Measurements from ENCODE around the gene TIMM23. TPM values are rescaled to one million over a fixed set of nuclear protein-coding genes. Genes with fewer than 3 reads are reported as not detected.

Gene TIMM23
- polyA plus RNA-seq, 1 donor = 52.0 TPM

- H3K4me3 ChIP-seq (ENCODE audit: low read length) = no peak overlapping the region
- peak in 1 of 2 donors; percentile 65 for DNase-seq
- peaks cover 4% of the 10 kb centered on the region for H3K9me3 ChIP-seq (ENCODE audit: control insufficient read depth, low read depth, low read length)
- peaks cover 18% of the 10 kb centered on the region for H3K36me3 ChIP-seq (ENCODE audit: control insufficient read depth, insufficient read depth, low read length)
- H3K4me1 ChIP-seq (ENCODE audit: control insufficient read depth, insufficient read depth, low read length) = peaks cover 28% of the 10 kb centered on the region
- WGBS (ENCODE audit: insufficient coverage, low lambda C conversion rate) = no CpG with 5 or more reads among the region's 7 CpGs
- H3K27me3 ChIP-seq (ENCODE audit: control insufficient read depth, insufficient read depth, low read length) = no peaks in the 10 kb centered on the region
- peak overlapping the region; percentile 41 for H3K27ac ChIP-seq (ENCODE audit: low read length)
Measured at GRCh38 chr10:46019569-46020343, 47.5 kb downstream of the TIMM23 start.

GRCh38 chr10:46020344-46020657, 48.0 kb downstream of the TIMM23 start:
- 90% methylated on average over 2 of the region's 3 CpGs for WGBS (ENCODE audit: insufficient coverage, low lambda C conversion rate)
- Histone ChIP-seq H3K4me1 (ENCODE audit: control insufficient read depth, insufficient read depth, low read length) (peaks cover 33% of the 10 kb centered on the region), H3K27me3 (ENCODE audit: control insufficient read depth, insufficient read depth, low read length) (no peaks in the 10 kb centered on the region), H3K9me3 (ENCODE audit: control insufficient read depth, low read depth, low read length) (peaks cover 4% of the 10 kb centered on the region), H3K27ac (ENCODE audit: low read length) (peak overlapping the region; percentile 41), H3K4me3 (ENCODE audit: low read length) (no peak overlapping the region), H3K36me3 (ENCODE audit: control insufficient read depth, insufficient read depth, low read length) (peaks cover 13% of the 10 kb centered on the region)
- no peak for DNase-seq

- no CpG with 5 or more reads among the region's 49 CpGs for WGBS (ENCODE audit: insufficient coverage, low lambda C conversion rate)
- Histone ChIP-seq H3K27ac (ENCODE audit: low read length) (peak overlapping the region; percentile 88), H3K4me1 (ENCODE audit: control insufficient read depth, insufficient read depth, low read length) (peaks cover 41% of the 10 kb centered on the region), H3K36me3 (ENCODE audit: control insufficient read depth, insufficient read depth, low read length) (peaks cover 2% of the 10 kb centered on the region), H3K27me3 (ENCODE audit: control insufficient read depth, insufficient read depth, low read length) (no peaks in the 10 kb centered on the region), H3K4me3 (ENCODE audit: low read length) (peak overlapping the region; percentile 74), H3K9me3 (ENCODE audit: control insufficient read depth, low read depth, low read length) (peaks cover 4% of the 10 kb centered on the region)
- DNase-seq = peak; percentile 95 to 96
Measured at GRCh38 chr10:46022978-46023702, 50.9 kb downstream of the TIMM23 start.

- H3K4me1 ChIP-seq (ENCODE audit: control insufficient read depth, insufficient read depth, low read length) = peaks cover 35% of the 10 kb centered on the region
- H3K27me3 ChIP-seq (ENCODE audit: control insufficient read depth, insufficient read depth, low read length) = no peaks in the 10 kb centered on the region
- peak in 1 of 2 donors; percentile 35 for DNase-seq
- peak overlapping the region; percentile 39 for H3K27ac ChIP-seq (ENCODE audit: low read length)
- peaks cover 4% of the 10 kb centered on the region for H3K9me3 ChIP-seq (ENCODE audit: control insufficient read depth, low read depth, low read length)
- no peak overlapping the region for H3K4me3 ChIP-seq (ENCODE audit: low read length)
- H3K36me3 ChIP-seq (ENCODE audit: control insufficient read depth, insufficient read depth, low read length) = peaks cover 2% of the 10 kb centered on the region
Measured at GRCh38 chr10:46024948-46025347, 52.7 kb downstream of the TIMM23 start.

DNA sequence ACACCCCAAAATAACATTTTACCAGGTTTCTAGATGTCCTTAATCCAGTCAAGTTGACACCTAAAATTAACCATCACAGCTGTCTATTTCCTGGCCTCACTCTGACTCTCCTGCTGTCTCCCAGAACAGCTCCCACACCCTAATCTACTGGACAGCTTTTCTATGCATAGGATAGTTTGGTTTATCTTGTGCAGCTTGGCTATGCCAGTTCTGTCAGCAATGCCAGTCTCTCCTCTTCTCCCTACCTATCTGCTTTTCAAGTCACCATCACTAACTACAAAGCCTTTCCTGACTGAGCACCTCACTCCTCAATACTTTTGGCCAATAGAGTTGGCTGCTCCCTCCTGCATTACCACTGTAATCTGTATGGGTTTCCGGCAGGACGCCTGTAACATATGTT, 53.1 kb downstream of the TIMM23 start:
- peaks cover 2% of the 10 kb centered on the region for H3K36me3 ChIP-seq (ENCODE audit: control insufficient read depth, insufficient read depth, low read length)
- no peaks in the 10 kb centered on the region for H3K27me3 ChIP-seq (ENCODE audit: control insufficient read depth, insufficient read depth, low read length)
- WGBS (ENCODE audit: insufficient coverage, low lambda C conversion rate) = no CpG with 5 or more reads among the region's 2 CpGs
- H3K4me1 ChIP-seq (ENCODE audit: control insufficient read depth, insufficient read depth, low read length) = peaks cover 30% of the 10 kb centered on the region
- peaks cover 4% of the 10 kb centered on the region for H3K9me3 ChIP-seq (ENCODE audit: control insufficient read depth, low read depth, low read length)
- H3K4me3 ChIP-seq (ENCODE audit: low read length) = no peak overlapping the region
- no peak for DNase-seq
- peak overlapping the region; percentile 39 for H3K27ac ChIP-seq (ENCODE audit: low read length)

DNA sequence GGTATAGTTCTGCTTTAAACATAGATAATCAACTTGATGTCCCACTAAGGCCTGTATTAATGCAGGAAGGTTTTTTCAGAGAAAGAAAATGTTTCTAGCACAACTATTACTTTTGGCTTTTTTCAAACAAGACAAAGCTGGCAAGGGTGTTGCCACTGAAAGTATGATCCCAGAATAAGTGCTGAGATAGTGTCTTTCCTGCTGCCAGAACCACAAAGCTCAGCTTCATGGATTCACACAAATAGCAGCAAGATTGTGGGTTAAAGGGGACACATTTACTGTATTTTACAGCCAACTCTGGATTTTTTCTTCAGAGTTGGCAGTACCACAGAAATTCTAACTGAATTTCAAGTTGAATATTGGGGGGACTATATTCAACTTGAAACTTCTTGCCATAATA, 53.8 kb downstream of the TIMM23 start:
- Histone ChIP-seq H3K27ac (ENCODE audit: low read length) (no peak overlapping the region), H3K4me1 (ENCODE audit: control insufficient read depth, insufficient read depth, low read length) (peaks cover 29% of the 10 kb centered on the region)

DNA sequence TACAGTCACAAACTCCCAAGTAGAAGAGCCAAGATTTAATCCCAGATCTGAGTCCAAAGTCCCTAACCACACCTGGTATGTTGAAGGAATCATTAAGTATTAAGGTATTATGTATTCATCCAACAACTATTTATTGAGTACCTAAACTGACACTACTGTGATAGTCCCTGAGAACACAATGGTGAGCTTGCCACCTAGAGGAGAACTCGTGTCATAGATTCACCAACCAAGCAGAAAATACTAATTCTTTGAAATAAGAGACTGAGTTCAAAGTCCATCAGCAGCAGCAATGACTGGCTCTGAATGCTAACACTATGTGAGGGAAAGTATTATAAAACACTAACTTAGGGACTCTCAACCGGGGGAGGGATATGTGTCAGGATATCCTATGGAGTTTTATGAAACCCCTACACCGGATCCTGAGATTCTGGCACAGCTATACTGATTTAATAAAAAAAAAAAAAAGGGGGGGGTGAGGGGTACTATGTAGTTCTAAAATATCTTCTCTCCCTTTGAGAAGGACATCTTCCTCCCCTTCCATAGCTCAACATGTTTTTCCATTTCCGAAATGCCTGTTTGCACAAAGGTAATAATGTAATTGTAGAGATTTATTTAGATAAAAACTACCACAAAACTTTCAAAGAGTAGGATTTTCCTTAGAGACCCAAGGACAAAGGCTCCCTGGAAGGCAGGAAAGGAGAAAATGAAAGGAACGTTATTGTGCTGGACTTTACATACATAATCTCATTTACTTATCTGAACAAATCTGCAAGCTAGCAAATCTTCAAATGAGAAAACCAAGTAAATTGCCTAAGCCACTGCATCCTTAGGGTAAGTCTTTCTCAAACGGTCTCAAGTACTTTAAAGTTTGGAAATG, 56.5 kb downstream of the TIMM23 start:
- Histone ChIP-seq H3K4me1 (ENCODE audit: control insufficient read depth, insufficient read depth, low read length) (peaks cover 22% of the 10 kb centered on the region), H3K4me3 (ENCODE audit: low read length) (peak overlapping the region; percentile 93), H3K36me3 (ENCODE audit: control insufficient read depth, insufficient read depth, low read length) (peaks cover 2% of the 10 kb centered on the region), H3K9me3 (ENCODE audit: control insufficient read depth, low read depth, low read length) (no peaks in the 10 kb centered on the region), H3K27ac (ENCODE audit: low read length) (peak overlapping the region; percentile 83), H3K27me3 (ENCODE audit: control insufficient read depth, insufficient read depth, low read length) (no peaks in the 10 kb centered on the region)
- peak; percentile 83 to 95 for DNase-seq
- no CpG with 5 or more reads among the region's 6 CpGs for WGBS (ENCODE audit: insufficient coverage, low lambda C conversion rate)

More for the DNA sequence above, 53.8 kb downstream of the TIMM23 start:
- Histone ChIP-seq H3K27me3 (ENCODE audit: control insufficient read depth, insufficient read depth, low read length) (no peaks in the 10 kb centered on the region), H3K9me3 (ENCODE audit: control insufficient read depth, low read depth, low read length) (peaks cover 4% of the 10 kb centered on the region), H3K4me3 (ENCODE audit: low read length) (no peak overlapping the region), H3K36me3 (ENCODE audit: control insufficient read depth, insufficient read depth, low read length) (peaks cover 2% of the 10 kb centered on the region)
- no peak for DNase-seq

DNA sequence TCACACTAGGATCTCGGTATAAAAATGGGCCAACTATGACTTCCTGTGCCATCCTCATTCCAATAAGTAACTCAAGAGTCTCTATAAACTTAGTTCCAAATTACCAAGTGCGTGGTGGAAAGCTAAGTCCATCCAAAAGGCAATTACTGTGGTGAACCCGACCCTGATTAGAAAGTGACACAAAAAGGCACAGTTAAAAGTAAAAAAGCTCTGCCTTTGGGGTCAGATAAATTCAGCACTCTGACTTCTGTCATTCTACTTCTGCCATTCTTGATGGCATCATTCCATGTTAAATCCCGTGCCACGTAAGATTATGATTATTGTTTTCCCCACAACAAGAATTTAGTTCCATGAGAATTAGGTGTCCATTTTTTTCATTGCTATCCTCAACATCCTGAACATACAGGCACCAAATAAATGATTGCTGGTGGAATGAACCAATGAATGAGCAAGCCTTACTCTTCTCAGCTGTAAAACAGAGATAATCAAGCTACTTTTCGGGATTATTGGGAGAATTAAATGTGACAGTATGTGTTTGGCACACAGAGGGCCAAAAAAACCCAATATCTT, 57.3 kb downstream of the TIMM23 start:
- Histone ChIP-seq H3K27me3 (ENCODE audit: control insufficient read depth, insufficient read depth, low read length) (no peaks in the 10 kb centered on the region), H3K9me3 (ENCODE audit: control insufficient read depth, low read depth, low read length) (no peaks in the 10 kb centered on the region), H3K4me1 (ENCODE audit: control insufficient read depth, insufficient read depth, low read length) (peaks cover 16% of the 10 kb centered on the region), H3K36me3 (ENCODE audit: control insufficient read depth, insufficient read depth, low read length) (peaks cover 2% of the 10 kb centered on the region), H3K27ac (ENCODE audit: low read length) (peak overlapping the region; percentile 83), H3K4me3 (ENCODE audit: low read length) (peak overlapping the region; percentile 93)
- WGBS (ENCODE audit: insufficient coverage, low lambda C conversion rate) = 11% methylated on average over 3 of the region's 6 CpGs
- no peak for DNase-seq

DNA sequence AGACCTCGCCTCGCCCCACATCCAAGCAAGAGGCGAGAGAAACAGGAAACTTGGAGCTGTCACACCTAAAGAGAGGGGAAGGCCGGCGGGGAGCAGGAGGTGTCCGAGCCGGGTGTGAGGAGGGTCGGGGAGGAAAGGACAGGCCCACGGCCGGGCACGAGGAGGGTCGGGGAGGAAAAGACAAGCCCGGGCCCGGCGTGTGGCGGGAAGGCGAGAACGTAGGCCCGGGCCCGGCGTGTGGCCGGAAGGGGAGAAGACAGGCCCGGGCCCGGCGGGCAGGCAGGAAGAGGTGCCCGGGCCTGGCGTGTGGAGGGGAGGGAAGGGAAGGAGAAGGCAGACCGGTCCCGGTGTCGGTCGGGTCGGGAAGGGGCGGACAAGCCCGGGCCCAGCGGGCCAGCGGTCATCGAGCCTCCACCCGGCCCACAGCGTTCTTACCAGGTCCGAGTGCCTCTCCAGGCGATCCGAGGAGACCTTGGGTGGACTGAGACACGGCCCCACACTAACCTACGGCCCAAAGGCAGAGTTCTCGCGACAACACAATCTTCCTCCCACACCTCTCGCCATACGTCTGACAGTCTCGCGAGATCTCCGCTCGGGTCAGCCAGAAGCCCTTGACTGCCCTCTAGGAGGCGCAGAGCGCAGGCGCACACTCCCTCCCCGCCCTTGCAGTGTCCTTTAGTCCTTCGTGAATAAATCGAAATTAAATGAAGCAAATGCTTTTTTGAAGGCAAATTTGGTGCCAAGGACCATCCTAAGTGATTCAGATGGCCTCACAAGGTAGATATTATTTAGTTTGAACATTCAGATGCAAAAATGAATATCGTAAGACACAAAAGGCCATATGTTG, 58.0 kb downstream of the TIMM23 start, which contains the start of gene NCOA4:
Gene NCOA4, minus strand, starts transcription at position 533 of the 847 bp plus-strand sequence. CDS start 13,943 bp downstream, outside the sequence.
- peaks cover 10% of the 10 kb centered on the region for H3K4me1 ChIP-seq (ENCODE audit: control insufficient read depth, insufficient read depth, low read length)
- WGBS (ENCODE audit: insufficient coverage, low lambda C conversion rate) = no CpG with 5 or more reads among the region's 59 CpGs
- DNase-seq = peak; percentile 97
- peaks cover 2% of the 10 kb centered on the region for H3K36me3 ChIP-seq (ENCODE audit: control insufficient read depth, insufficient read depth, low read length)
- no peaks in the 10 kb centered on the region for H3K27me3 ChIP-seq (ENCODE audit: control insufficient read depth, insufficient read depth, low read length)
- no peaks in the 10 kb centered on the region for H3K9me3 ChIP-seq (ENCODE audit: control insufficient read depth, low read depth, low read length)
- peak within 1 kb of the TSS; percentile 83 for H3K27ac ChIP-seq (ENCODE audit: low read length)
- H3K4me3 ChIP-seq (ENCODE audit: low read length) = peak within 1 kb of the TSS; percentile 93
